Stimulated activated CD4-positive, alpha-beta T cell treated with anti-CD3 and anti-CD28 coated beads, TNF-alpha, amount 100 ng/mL, for 4 hours (primary cell): Measurements from ENCODE around the gene ATXN1.
"Not testable (repeated sequence)": the region's sequence is repeated elsewhere in the genome, so short reads cannot be mapped to it uniquely, and the experiment has no call there.

Source experiments
- DNase-seq, 3 experiments: peaks; one replicate each; pipeline ENCODE4 v3.0.0-alpha.2; 2020; ENCODE audit warnings: low read depth in 3 of 3

ATXN1 gene

DNA sequence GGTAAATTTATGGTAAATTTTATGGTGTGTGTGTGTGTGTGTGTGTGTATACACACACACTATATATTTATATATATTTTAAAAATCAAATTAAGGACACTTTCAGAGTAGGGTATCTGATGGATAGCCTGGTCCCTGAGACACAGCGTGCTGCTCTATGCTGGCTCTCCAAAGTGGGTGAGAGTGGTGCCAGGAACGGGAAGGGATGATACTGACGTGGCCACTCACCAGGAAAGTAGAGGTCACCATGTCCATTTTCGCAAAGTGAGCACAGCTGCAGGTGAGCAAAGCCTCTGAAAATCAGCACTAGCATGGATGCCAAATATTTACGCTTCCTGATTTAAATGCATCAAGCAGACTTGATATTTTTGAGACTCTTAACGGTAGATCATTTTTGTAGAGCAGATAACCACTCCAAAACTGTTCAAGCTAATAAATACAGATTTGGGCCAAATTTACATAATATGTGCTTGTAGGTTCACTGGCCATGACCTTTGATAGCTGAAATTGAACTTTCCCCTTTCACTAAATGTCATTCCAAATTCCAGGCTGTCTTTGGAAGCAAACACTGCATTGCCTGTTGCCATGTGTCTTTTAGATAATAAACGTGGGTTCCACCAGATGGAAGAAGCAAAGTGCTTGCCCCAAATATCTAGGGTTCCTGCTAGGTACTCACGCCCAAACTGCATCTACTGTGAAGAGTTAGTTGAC lies 116.6 kb downstream of the ATXN1 start:
- no peak for DNase-seq

GRCh38 chr6:16639684-16640480 lies 121.4 kb downstream of the ATXN1 start:
- no peak for DNase-seq

DNA sequence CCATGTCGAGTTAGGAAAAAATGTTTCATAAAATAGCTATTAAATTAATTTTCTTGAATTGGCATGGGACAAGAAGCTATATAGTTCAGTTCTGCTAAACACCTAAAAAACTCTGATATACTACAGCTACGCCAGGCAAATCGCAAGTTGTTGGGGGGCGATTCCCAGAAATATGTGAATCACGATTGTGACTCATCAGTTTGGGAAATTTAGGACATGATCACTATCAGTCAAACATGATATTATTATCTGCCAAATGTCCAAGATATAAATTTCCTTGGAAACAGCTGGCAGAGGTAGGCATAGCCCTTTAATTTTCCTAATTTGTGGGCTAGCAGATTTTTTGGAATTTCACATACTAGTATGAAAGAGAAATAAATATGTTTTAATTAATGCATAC lies 123.6 kb downstream of the ATXN1 start:
- no peak for DNase-seq

GRCh38 chr6:16635810-16636602 lies 125.3 kb downstream of the ATXN1 start:
- no peak for DNase-seq

DNA sequence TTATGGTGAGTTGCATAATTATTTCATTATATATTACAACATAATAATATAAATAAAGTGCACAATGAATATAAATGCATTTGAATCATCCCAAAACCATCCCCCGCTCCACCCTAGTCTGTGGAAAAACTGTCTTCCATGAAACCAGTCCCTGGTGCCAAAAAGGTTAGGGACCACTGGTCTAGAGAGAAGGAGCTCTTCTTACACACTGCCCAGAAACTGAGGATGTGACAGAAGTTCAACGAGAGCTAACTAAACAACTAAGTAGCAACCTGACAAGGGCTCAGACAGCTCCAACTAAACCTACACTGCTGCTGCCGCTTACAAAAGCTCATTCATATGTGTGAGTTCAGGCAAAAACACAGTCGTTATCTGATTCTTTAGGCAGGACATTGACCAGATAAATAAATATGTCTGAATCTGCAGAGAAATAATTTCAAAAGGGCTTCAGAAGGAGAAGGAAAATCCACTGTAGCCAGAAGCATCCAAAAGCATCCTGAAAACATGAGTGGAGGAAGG lies 125.9 kb downstream of the ATXN1 start:
- DNase-seq: no peak

DNA sequence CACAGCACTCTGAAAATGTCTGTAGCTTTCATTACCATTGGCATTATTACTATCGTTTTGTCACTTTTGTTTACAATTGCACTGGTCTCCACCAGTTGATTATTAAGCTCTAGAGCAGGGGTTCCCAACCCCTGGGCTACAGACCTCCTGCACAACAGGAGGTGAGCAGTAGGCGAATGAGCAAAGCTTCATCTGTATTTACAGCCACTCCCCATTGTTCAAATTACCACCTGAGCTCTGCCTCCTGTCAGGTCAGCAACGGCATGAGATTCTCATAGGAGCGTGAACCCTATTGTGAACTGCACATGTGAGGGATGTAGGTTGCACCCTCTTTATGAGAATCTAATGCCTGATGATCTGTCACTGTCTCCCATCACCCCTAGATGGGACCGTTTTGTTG lies 126.4 kb downstream of the ATXN1 start:
- DNase-seq: no peak

GRCh38 chr6:16633961-16634360 lies 127.3 kb downstream of the ATXN1 start:
- no peak for DNase-seq

DNA sequence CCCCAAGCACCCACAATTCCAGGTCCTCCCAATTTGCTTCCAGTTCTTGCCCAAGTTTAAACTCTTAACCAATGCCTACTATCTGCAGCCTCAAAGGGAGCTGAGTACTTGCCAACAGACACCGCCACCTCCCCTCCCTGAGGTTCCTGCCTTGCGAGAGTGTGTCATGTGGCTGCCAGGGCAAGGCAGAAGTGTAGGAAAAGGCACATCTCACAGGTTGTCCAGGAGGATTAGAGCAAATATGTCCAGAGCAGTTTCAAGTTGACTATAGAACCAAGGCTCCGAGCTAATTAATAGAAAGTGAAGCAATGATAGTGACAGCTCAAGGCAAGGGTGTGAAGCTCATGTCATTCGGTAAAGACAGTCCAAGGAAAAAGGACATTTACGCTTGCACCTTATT lies 127.8 kb downstream of the ATXN1 start:
- no peak for DNase-seq

DNA sequence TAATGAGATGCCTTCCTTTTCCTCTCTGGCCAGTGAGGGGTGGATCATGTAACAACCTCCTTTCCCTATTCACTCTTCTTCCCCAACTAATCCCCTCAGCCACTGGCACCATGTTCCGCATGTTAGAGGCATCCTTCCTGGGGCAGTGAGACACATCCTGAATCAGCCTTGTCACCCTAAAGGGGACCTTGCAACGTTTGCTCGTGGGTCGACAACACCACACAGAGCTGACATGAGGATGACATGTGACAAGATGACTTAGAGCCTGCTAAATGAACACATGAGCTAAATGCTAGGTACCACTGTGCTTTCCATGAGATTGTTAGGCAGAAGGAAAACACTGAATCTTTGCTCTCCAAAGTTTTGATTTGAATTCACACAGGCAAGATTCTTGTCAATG lies 129.2 kb downstream of the ATXN1 start:
- no peak for DNase-seq

- no peak for DNase-seq
These were observed 131.1 kb downstream of the ATXN1 start for GRCh38 chr6:16630026-16630643.

- DNase-seq: not testable (repeated sequence)
These were observed 132.7 kb downstream of the ATXN1 start for GRCh38 chr6:16628580-16628979.

GRCh38 chr6:16626650-16627049 lies 134.6 kb downstream of the ATXN1 start:
- DNase-seq: no peak

DNA sequence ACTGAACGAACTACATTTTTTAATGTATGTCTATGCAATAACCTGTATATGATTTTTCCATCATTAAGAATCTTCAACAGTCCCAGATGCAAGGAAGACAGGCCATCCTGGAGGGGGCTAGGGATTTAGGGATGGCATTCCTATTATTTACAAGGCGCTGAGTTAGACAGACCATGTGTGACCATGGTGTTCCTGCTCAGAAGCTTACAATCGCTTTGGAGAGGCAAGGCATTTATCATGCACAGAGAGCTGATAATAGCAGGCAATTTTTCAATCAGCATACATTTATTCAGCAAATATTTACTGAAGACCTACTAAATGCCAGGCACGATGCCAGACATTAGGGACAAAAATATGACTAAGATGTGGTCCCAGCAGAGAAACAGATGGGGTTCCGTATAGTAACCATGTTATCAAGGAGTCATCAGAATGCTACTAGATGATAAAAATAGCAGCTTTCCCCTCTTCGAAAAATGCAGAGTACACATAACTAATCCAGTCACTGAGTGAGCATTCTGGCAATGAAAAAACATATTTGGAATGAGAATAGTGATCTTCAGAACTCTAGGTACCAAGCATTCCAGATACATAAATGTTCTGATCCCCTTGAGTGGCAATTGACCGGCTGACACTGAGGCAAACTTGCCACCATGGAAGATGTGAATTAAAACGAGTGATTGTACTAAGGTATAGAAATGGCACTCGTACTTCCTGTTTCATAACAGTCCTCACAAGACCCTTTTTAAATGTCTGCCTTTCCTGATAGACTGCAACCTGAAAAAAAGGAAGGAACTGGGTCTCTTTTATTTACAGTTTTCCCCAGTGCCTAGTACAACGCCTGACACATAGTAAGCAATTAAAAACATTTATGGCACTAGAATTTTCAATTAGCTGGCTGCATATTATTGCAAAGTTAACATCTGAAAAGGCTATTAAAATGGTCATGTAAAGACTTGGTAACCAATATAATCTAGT lies 135.7 kb downstream of the ATXN1 start:
- no peak for DNase-seq

DNA sequence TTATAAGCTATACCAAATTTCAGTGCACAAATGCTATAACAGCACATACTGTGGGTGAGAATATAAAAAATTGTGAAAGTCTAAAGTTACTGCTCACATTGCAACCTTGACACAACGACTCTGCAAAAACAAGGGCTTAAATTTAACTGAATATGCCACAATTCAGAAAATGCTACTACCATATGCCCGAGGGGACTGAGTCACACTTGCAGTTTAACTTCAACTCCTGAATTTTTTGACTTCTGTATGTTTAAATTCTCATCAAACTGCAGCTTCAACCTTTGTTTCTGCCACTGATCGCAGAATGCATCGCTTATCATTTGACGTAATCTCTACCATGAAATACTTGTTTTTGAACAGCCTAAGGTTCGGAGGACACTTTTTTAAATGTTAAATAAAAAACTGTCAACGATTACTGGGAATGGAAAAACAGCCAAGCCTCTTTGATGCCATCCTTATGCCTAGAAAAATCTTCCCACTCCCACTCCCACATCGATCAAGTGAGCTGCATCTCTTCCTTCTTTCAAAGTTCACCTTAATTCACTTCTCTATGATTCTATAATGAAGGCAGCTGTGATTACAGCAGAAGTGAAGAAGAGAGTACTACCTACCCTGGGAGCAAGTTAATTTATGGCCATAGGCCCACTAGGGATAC lies 136.5 kb downstream of the ATXN1 start:
- DNase-seq: no peak

- DNase-seq: no peak
These were observed 137.5 kb downstream of the ATXN1 start for GRCh38 chr6:16623731-16624130.

DNA sequence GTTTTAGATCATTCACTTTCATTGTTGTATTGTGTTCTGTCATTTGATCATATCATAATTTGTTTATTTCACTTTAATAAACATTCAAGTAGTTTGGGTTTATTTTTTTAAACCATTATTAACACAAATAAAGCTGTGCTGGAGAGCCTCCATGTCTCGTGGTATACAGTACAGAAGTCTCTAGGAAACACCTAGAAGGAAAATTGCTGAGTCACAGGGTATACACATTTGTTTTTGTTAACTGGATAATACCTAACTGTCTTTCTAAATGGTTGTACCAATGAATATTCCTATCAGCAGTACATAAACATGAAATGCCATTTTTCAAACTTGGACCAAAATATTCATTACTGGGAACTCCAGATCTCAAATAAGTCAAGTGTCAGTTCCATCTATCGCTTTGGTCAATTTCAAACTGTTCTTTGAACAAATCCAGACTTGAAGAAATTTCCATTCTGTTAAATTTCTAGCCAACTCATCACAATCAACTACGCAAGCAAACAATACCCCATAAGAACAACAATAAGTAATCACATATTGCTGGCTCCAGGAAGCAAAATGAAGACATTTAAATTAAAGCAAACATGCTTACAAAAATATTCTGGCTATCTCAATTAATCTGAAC lies 138.1 kb downstream of the ATXN1 start:
- DNase-seq: no peak

DNA sequence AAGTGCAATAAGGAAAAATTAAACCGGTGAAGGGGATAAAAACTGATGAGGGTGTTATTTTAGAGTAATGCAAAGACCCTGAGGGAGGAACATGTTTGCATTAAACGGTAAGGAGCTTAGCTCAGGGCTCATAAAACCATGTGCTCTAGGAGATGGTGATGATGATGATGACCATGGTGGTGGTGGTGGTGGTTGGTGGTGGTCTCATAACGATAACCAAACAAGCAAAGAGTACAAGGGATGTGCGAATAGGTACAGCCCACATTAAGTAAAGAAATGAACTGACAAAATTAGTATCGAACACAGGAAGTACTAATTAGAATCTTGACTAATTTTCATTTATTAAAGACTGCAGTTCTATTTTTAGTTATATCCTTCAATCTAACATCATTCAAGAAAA lies 139.1 kb downstream of the ATXN1 start:
- no peak for DNase-seq

DNA sequence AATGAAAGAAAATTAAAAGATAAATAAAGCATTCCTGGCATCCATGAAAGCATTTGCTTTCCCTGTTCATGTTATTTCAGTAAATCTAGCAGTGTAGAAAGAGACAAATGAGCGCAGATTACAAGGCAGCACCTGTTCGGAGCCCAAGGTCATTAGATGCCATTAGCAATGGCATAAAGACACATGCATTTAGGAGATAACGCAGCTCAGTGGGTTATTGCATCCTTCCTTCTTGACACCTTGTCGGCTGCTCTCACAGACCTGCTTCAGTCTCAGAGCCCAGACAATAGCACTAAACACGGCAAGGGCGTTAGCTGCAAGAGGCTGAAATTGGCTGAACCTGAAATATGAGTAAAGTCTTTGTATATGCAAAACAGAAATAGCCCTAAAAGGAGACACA lies 140.3 kb downstream of the ATXN1 start:
- no peak for DNase-seq

DNA sequence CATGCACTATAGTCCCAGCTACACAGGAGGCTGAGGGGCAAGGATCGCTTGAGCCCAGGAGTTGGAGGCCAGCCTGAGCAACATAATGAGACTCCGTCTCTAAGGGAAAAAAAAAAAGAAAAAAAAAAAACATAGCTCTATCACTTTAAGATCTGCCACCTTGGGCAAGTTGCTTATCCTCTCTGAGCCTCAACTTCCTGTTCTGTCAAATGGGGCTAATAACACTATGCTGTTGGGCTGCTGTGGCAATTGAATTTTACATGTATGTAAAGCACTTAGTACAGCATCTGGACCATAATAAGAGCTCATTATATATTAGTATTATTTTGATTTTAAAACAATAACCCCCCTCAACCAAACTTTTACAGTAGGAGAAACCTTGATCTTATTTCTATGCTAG lies 141.5 kb downstream of the ATXN1 start:
- DNase-seq: no peak

- DNase-seq: no peak
These were observed 142.3 kb downstream of the ATXN1 start for GRCh38 chr6:16618962-16619361.
